Neuronal stem cell (in vitro differentiated cells): ENCODE results near the gene TLR8.
"Not testable (repeated sequence)": the region's sequence is repeated elsewhere in the genome, so short reads cannot be mapped to it uniquely, and the experiment has no call there.

Experiments
- DNase-seq: peaks from one replicate; pipeline ENCODE4 v3.0.0-alpha.2; 2013; ENCODE audit warnings: low spot score
- H2AFZ ChIP-seq: one replicate; pipeline ENCODE4 v1.6.1; 2013; ENCODE audit warnings: mild to moderate bottlenecking, low read length, inconsistent platforms
- H2AK5ac ChIP-seq: 2 replicates; pipeline ENCODE4 v1.6.1; 2013; ENCODE audit warnings: low read depth, mild to moderate bottlenecking, inconsistent platforms, low read length, moderate library complexity, mixed read lengths
- H2BK120ac ChIP-seq: 2 replicates; pipeline ENCODE4 v1.6.1; 2013; ENCODE audit warnings: low read depth, mild to moderate bottlenecking, inconsistent platforms, low read length, moderate library complexity, mixed read lengths
- H2BK12ac ChIP-seq: one replicate; pipeline ENCODE4 v1.6.1; 2013; ENCODE audit warnings: low read length, inconsistent platforms
- H2BK15ac ChIP-seq: 2 replicates; pipeline ENCODE4 v1.6.1; 2013; ENCODE audit warnings: mild to moderate bottlenecking, low read length, inconsistent platforms, mixed read lengths
- H2BK5ac ChIP-seq: one replicate; pipeline ENCODE4 v1.6.1; 2013; ENCODE audit warnings: inconsistent platforms, mild to moderate bottlenecking, low read length, moderate library complexity
- H3K14ac ChIP-seq: one replicate; pipeline ENCODE4 v1.6.1; 2013; ENCODE audit warnings: low read length, inconsistent platforms
- H3K18ac ChIP-seq: 2 replicates; pipeline ENCODE4 v1.6.1; 2013; ENCODE audit warnings: low read length, inconsistent platforms
- H3K23ac ChIP-seq: 2 replicates; pipeline ENCODE4 v1.6.1; 2013; ENCODE audit warnings: low read depth, mild to moderate bottlenecking, mixed read lengths, low read length, inconsistent platforms; ENCODE audit not compliant: poor library complexity
- H3K27ac ChIP-seq: replicated peaks from 3 replicates; pipeline ENCODE4 v1.5.1; 2013; ENCODE audit warnings: low read length, inconsistent platforms
- H3K27me3 ChIP-seq, 3 experiments: 2 replicates each; pipeline ENCODE4 v1.6.1; 2013; ENCODE audit warnings: low read length in 3 of 3, mild to moderate bottlenecking in 2 of 3, inconsistent platforms in 1 of 3, low read depth in 1 of 3, mixed read lengths in 1 of 3, moderate library complexity in 1 of 3; ENCODE audit not compliant: control insufficient read depth in 3 of 3, insufficient read depth in 3 of 3
- H3K36me3 ChIP-seq, 2 donors: replicated peaks in 1 of 2; 2 replicates each; pipeline ENCODE4 v1.6.1; 2013; ENCODE audit warnings: low read length in 2 of 2; ENCODE audit not compliant: control insufficient read depth in 2 of 2, insufficient read depth in 2 of 2
- H3K4ac ChIP-seq: 2 replicates; pipeline ENCODE4 v1.6.1; 2013; ENCODE audit warnings: inconsistent platforms, mild to moderate bottlenecking, low read length, moderate library complexity
- H3K4me1 ChIP-seq, 2 donors: 1 replicate in 1 of 2; 2 replicates in 1 of 2; pipeline ENCODE4 v1.6.1; 2013; ENCODE audit warnings: low read length in 2 of 2, low read depth in 1 of 2; ENCODE audit not compliant: control insufficient read depth in 2 of 2, insufficient read depth in 1 of 2
- H3K4me2 ChIP-seq: one replicate; pipeline ENCODE4 v1.6.1; 2013; ENCODE audit warnings: mild to moderate bottlenecking, low read length, inconsistent platforms; ENCODE audit not compliant: insufficient read depth, poor library complexity, severe bottlenecking
- H3K4me3 ChIP-seq, 2 donors: 2 replicates each; pipeline ENCODE4 v1.5.1; 2013; ENCODE audit warnings: low read length in 2 of 2, mild to moderate bottlenecking in 2 of 2, inconsistent platforms in 1 of 2, moderate library complexity in 1 of 2
- H3K79me1 ChIP-seq: one replicate; pipeline ENCODE4 v1.6.1; 2013; ENCODE audit warnings: low read depth, mild to moderate bottlenecking, inconsistent platforms, low read length, moderate library complexity
- H3K9ac ChIP-seq: one replicate; pipeline ENCODE4 v1.6.1; 2013; ENCODE audit warnings: mild to moderate bottlenecking, low read depth, low read length, inconsistent platforms; ENCODE audit not compliant: poor library complexity
- H3K9me3 ChIP-seq, 2 donors: replicated peaks in 1 of 2; 2 replicates each; pipeline versions ENCODE3 to v1.6.1; 2013; ENCODE audit warnings: low read length in 2 of 2, mild to moderate bottlenecking in 2 of 2, inconsistent platforms in 1 of 2, low read depth in 1 of 2, mixed read lengths in 1 of 2, moderate library complexity in 1 of 2; ENCODE audit not compliant: control insufficient read depth in 2 of 2, insufficient read depth in 1 of 2
- H4K8ac ChIP-seq: one replicate; pipeline ENCODE4 v1.6.1; 2013; ENCODE audit warnings: low read depth, mild to moderate bottlenecking, inconsistent platforms, low read length, moderate library complexity
- H4K91ac ChIP-seq: one replicate; pipeline ENCODE4 v1.6.1; 2013; ENCODE audit warnings: low read length, low read depth, mild to moderate bottlenecking, inconsistent platforms; ENCODE audit not compliant: poor library complexity
- WGBS, 2 donors: extraction: QIAGEN DNeasy Blood & Tissue Kit; methylation state at CpG; one replicate each; pipeline ENCODE4 v1.1.7; 2013; ENCODE audit warnings: missing lambda C conversion rate in 2 of 2, mixed read lengths in 1 of 2; ENCODE audit not compliant: insufficient read length in 2 of 2, insufficient replicate concordance in 1 of 2; ENCODE audit errors: extremely low coverage in 2 of 2; 5-methylcytosine and 5-hydroxymethylcytosine counted together

TLR8 gene

DNA sequence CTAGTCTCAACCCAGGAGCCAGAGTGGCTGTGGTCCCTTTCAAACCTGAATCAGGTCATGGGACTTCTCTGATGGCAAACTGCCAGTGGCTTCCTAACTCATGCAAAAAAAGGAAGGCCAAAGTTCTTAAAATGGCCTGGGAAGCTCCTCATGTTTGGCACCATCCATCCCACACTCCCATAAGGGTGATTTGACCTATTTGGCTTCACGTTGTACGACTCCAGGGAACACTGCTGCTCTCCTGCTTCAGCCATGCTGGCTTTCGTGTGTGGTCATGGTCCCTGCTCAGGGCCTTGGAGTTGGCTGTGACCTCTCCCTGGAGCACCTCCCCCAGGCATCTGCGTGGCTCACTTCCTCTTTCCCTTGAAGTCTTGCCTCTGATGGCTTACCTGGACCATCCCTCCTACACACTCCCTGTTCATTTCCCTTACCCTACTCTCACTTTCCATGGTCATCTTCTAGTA lies 55.7 kb downstream of the TLR8 start:
- H3K4me1 ChIP-seq = no peaks in the 10 kb centered on the region
- H2BK15ac ChIP-seq = no peak overlapping the region
- no peak overlapping the region for H2AFZ ChIP-seq
- no peaks in the 10 kb centered on the region for H3K36me3 ChIP-seq
- no peak overlapping the region for H3K4ac ChIP-seq
- H2AK5ac ChIP-seq = no peak overlapping the region
- H3K27me3 ChIP-seq = no peaks in the 10 kb centered on the region
- H4K91ac ChIP-seq = no peak overlapping the region
- WGBS, 2 donors = no CpG with 5 or more reads among the region's 4 CpGs
- no peak for DNase-seq
- no peak overlapping the region for H3K14ac ChIP-seq
- H3K18ac ChIP-seq = no peak overlapping the region
- no peak overlapping the region for H3K9ac ChIP-seq
- H3K9me3 ChIP-seq = peaks cover 1 to 4% of the 10 kb centered on the region in 2 donors
- no peak overlapping the region for H4K8ac ChIP-seq
- H2BK120ac ChIP-seq = no peak overlapping the region
- H3K27ac ChIP-seq = no peak overlapping the region
- no peak overlapping the region for H3K4me3 ChIP-seq
- no peak overlapping the region for H2BK5ac ChIP-seq
- no peak overlapping the region for H3K4me2 ChIP-seq
- H3K79me1 ChIP-seq = no peaks in the 10 kb centered on the region
- no peak overlapping the region for H2BK12ac ChIP-seq
- H3K23ac ChIP-seq = no peak overlapping the region

DNA sequence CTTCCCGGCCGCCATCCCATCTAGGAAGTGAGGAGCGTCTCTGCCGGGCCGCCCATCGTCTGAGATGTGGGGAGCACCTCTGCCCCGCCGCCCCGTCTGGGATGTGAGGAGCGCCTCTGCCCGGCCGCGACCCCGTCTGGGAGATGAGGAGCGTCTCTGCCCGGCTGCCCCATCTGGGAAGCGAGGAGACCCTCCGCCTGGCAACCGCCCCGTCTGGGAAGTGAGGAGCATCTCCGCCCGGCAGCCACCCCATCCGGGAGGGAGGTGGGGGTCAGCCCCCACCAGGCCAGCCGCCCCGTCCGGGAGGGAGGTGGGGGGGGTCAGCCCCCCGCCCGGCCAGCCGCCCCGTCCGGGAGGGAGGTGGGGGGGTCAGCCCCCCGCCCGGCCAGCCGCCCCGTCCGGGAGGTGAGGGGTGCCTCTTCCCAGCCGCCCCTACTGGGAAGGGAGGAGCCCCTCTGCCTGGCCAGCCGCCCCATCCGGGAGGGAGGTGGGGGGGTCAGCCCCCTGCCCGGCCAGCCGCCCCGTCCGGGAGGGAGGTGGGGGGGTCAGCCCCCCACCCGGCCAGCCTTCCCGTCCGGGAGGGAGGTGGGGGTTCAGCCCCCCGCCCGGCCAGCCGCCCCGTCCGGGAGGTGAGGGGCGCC lies 56.9 kb downstream of the TLR8 start:
- not testable (repeated sequence) for H2AK5ac ChIP-seq, H3K9me3 ChIP-seq, H3K4ac ChIP-seq, DNase-seq, H3K27ac ChIP-seq, H2BK120ac ChIP-seq, H2BK12ac ChIP-seq, H4K91ac ChIP-seq, H3K4me3 ChIP-seq, H3K14ac ChIP-seq, H3K4me2 ChIP-seq, H4K8ac ChIP-seq, H3K9ac ChIP-seq, H3K4me1 ChIP-seq, H3K79me1 ChIP-seq, H3K23ac ChIP-seq, H3K18ac ChIP-seq, H2BK5ac ChIP-seq, H3K36me3 ChIP-seq, H2AFZ ChIP-seq, H3K27me3 ChIP-seq, H2BK15ac ChIP-seq
- WGBS, 2 donors = no CpG with 5 or more reads among the region's 52 CpGs

DNA sequence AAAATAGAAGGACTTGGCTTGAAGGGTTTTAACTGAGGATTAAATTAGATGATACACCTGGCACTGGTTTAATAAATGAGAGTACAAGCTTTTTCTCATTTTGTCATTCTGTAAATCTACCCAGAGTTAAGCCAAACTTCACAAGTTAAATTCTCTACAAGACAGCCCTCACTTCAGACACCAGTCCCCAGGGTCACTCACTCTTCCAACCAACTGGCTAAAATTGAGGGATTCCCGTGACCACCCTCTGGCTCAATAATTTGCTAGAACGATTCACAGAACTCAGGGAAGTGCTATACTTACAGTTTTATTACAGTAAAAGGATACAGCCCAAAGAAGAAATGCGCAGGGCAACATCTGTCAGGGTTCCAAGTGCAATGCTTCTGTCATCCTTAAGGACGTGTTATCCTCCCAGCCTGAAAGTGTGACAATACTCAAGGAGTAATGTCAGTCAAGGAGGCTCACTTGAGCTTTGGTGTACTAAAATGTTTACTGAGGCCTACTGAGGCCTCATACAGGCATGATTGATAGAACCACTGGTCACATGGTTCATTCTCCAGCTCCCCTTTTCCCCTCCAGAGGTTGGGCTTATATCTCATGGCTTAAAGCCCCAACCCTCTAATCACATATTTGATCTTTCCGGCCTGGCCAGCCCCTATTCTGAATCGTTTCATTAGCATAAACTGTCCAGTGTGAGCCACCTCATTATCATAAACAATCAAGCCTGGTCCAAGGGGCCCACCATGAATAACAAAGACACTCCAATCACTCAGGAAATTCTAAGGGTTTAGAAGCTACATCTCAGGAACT lies 58.9 kb downstream of the TLR8 start:
- no peak overlapping the region for H3K18ac ChIP-seq
- no peak overlapping the region for H3K4ac ChIP-seq
- H2BK5ac ChIP-seq = no peak overlapping the region
- no peak overlapping the region for H2AK5ac ChIP-seq
- H4K91ac ChIP-seq = no peak overlapping the region
- H3K79me1 ChIP-seq = no peaks in the 10 kb centered on the region
- H3K9ac ChIP-seq = no peak overlapping the region
- H3K36me3 ChIP-seq = no peaks in the 10 kb centered on the region
- H3K27ac ChIP-seq = no peak overlapping the region
- no peak overlapping the region for H2BK15ac ChIP-seq
- H4K8ac ChIP-seq = no peak overlapping the region
- no peak overlapping the region for H2BK12ac ChIP-seq
- no peak overlapping the region for H2BK120ac ChIP-seq
- no peak for DNase-seq
- H3K9me3 ChIP-seq = peaks cover 1 to 4% of the 10 kb centered on the region in 2 donors
- H3K14ac ChIP-seq = no peak overlapping the region
- no peak overlapping the region for H3K23ac ChIP-seq
- no peak overlapping the region for H3K4me2 ChIP-seq
- H3K4me1 ChIP-seq = no peaks in the 10 kb centered on the region
- WGBS, 2 donors = no CpG with 5 or more reads among the region's 6 CpGs
- no peak overlapping the region for H3K4me3 ChIP-seq
- peak overlapping the region; percentile 25 for H2AFZ ChIP-seq
- no peaks in the 10 kb centered on the region for H3K27me3 ChIP-seq

DNA sequence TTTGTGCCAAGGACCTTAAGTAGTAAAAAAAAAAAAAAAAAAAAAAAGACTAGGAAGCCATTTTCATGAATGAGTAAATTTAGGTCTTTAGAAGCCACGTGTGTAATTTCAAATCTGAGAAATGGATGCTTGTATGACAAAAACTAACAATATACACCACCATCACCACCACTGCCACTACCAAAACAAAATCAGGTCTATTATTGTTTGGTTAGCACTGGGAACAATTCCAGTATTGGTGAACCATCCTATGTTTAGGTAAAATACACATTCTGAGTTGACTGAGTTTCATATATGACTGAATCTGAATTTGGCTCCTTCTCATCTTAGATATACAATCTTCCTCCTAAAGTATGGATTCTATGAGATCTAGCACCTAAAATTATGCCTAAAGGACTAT lies 59.7 kb downstream of the TLR8 start:
- no peak overlapping the region for H2BK12ac ChIP-seq
- H4K91ac ChIP-seq = no peak overlapping the region
- no peak overlapping the region for H3K9ac ChIP-seq
- H3K79me1 ChIP-seq = no peaks in the 10 kb centered on the region
- no peak overlapping the region for H3K27ac ChIP-seq
- DNase-seq = no peak
- H3K4ac ChIP-seq = no peak overlapping the region
- H2AK5ac ChIP-seq = no peak overlapping the region
- no peak overlapping the region for H2AFZ ChIP-seq
- no CpG with 5 or more reads among the region's 1 CpG for WGBS, 2 donors
- H3K18ac ChIP-seq = no peak overlapping the region
- peaks cover 1 to 4% of the 10 kb centered on the region in 2 donors for H3K9me3 ChIP-seq
- H3K27me3 ChIP-seq = no peaks in the 10 kb centered on the region
- H3K4me1 ChIP-seq = peaks cover 2 to 3% of the 10 kb centered on the region in 2 donors
- no peak overlapping the region for H3K4me2 ChIP-seq
- H2BK120ac ChIP-seq = no peak overlapping the region
- H3K36me3 ChIP-seq = no peaks in the 10 kb centered on the region
- H2BK5ac ChIP-seq = no peak overlapping the region
- no peak overlapping the region for H3K14ac ChIP-seq
- H2BK15ac ChIP-seq = no peak overlapping the region
- H3K4me3 ChIP-seq = no peak overlapping the region
- H4K8ac ChIP-seq = no peak overlapping the region
- H3K23ac ChIP-seq = no peak overlapping the region
